ENCODE measurements around the gene COQ8A.
A peak's percentile ranks its signal among the peaks of the same experiment; 100 is the strongest.
"Not testable (repeated sequence)": the region's sequence is repeated elsewhere in the genome, so short reads cannot be mapped to it uniquely, and the experiment has no call there.

COQ8A gene

GRCh38 chr1:226920446-226920894 is 19.6 kb upstream of the COQ8A start:
- H3K4me3 ChIP-seq (ENCODE audit: low read length), result no peak overlapping the region
- DNase-seq (ENCODE audit: low read depth), result no peak
- TF ChIP-seq CTCF (conservative IDR thresholded peaks at IDR 0.05; ENCODE audit: low read depth, low read length), result no peak

GRCh38 chr1:226921504-226921903 is 18.6 kb upstream of the COQ8A start:
- no peak for TF ChIP-seq CTCF (conservative IDR thresholded peaks at IDR 0.05; ENCODE audit: low read depth, low read length)
- DNase-seq (ENCODE audit: low read depth), result no peak
- no peak overlapping the region for H3K4me3 ChIP-seq (ENCODE audit: low read length)

GRCh38 chr1:226929260-226930111 is 10.6 kb upstream of the COQ8A start:
- not testable (repeated sequence) for DNase-seq (ENCODE audit: low read depth); H3K4me3 ChIP-seq (ENCODE audit: low read length)

- no peak for TF ChIP-seq CTCF (conservative IDR thresholded peaks at IDR 0.05; ENCODE audit: low read depth, low read length)
- H3K4me3 ChIP-seq (ENCODE audit: low read length), result no peak overlapping the region
- DNase-seq (ENCODE audit: low read depth), result no peak
These were observed 5.4 kb upstream of the COQ8A start for GRCh38 chr1:226934483-226935237.

GRCh38 chr1:226937940-226938725 is 2.0 kb upstream of the COQ8A start:
- no peak overlapping the region for H3K4me3 ChIP-seq (ENCODE audit: low read length)
- no peak for DNase-seq (ENCODE audit: low read depth)
- TF ChIP-seq CTCF (conservative IDR thresholded peaks at IDR 0.05; ENCODE audit: low read depth, low read length), result no peak

GRCh38 chr1:226938903-226939437 is 1.1 kb upstream of the COQ8A start:
- peak; percentile 18 for DNase-seq (ENCODE audit: low read depth)
- H3K4me3 ChIP-seq (ENCODE audit: low read length), result peak overlapping the region; percentile 68
- TF ChIP-seq CTCF (conservative IDR thresholded peaks at IDR 0.05; ENCODE audit: low read depth, low read length), result no peak

All from retinal pigment epithelial cell (primary cell).